Gastrocnemius medialis (tissue), 4 donors: ENCODE results near the gene MAPK8IP1. TPM values are rescaled to one million over a fixed set of nuclear protein-coding genes. Genes with fewer than 3 reads are reported as not detected.

Experiments
- ATAC-seq, 2 donors: fragments of 150-250 bp; one replicate each; pipeline ENCODE4 v1.9.1; 2016
- DNase-seq, 2 donors: peaks; one replicate each; pipeline ENCODE4 v3.0.0-alpha.2; 2019
- H3K27ac ChIP-seq, 4 donors: fragments of 200-600 bp; sonication (generic); 1 replicate in 1 of 4; 2 replicates in 3 of 4; pipeline ENCODE4 v1.5.1; 2016 to 2018; ENCODE audit warnings: mild to moderate bottlenecking in 2 of 4, moderate library complexity in 1 of 4
- H3K27me3 ChIP-seq, 3 donors: fragments of 200-600 bp; sonication (generic) in 2 of 3; 1 replicate in 1 of 3; 2 replicates in 2 of 3; pipeline versions ENCODE4 v1.5.1 to v1.6.0; 2016 to 2019; ENCODE audit warnings: mild to moderate bottlenecking in 1 of 3, moderate library complexity in 1 of 3
- H3K36me3 ChIP-seq, 2 donors: fragments of 200-600 bp; sonication (generic) in 1 of 2; one replicate each; pipeline ENCODE4 v1.5.1; 2017 to 2018
- H3K4me1 ChIP-seq, 2 donors: fragments of 200-600 bp; sonication (generic) in 1 of 2; one replicate each; pipeline ENCODE4 v1.5.1; 2016 to 2017; ENCODE audit warnings: mild to moderate bottlenecking in 2 of 2
- H3K4me3 ChIP-seq, 4 donors: fragments of 200-600 bp; sonication (generic) in 3 of 4; 1 replicate in 1 of 4; 2 replicates in 3 of 4; pipeline ENCODE4 v1.5.1; 2016 to 2019; ENCODE audit warnings: mild to moderate bottlenecking in 2 of 4
- H3K9me3 ChIP-seq, 3 donors: fragments of 200-600 bp; sonication (generic) in 2 of 3; 1 replicate in 1 of 3; 2 replicates in 2 of 3; pipeline ENCODE4 v1.5.1; 2016 to 2019
- CTCF ChIP-seq, 5 experiments: fragments of 450-650 bp in 3 of 5; fragments of 200-600 bp in 2 of 5; sonication (generic) in 2 of 5; IDR thresholded peaks in 4 of 5; conservative IDR thresholded peaks in 1 of 5; 1 replicate in 4 of 5; 2 replicates in 1 of 5; pipeline ENCODE4 v1.5.1; 2016 to 2019; ENCODE audit warnings: antibody characterized with exemption in 5 of 5, mild to moderate bottlenecking in 3 of 5, moderate library complexity in 3 of 5
- POLR2A ChIP-seq, 2 donors: fragments of 450-650 bp; IDR thresholded peaks; one replicate each; pipeline ENCODE4 v1.6.1; 2017; ENCODE audit warnings: antibody characterized with exemption in 2 of 2, mild to moderate bottlenecking in 2 of 2, moderate library complexity in 2 of 2
- in situ Hi-C, 4 donors: fragments of 200-750 bp; cut with MboI; loops; one replicate each; pipeline versions ENCODE4 v1.15.0 to v1.8.0; 2017; ENCODE audit warnings: low sequenced_read_pairs in 4 of 4
- intact Hi-C: fragments of 100-400 bp; cut with DNase I; formaldehyde crosslinking; loops from one replicate; pipeline ENCODE4 v1.15.1; 2023; ENCODE audit warnings: low total_unique reads
- total RNA-seq, 4 donors: library from RNA; depleted of rRNA; stranded (reverse); fragments of >200 nt; gene quantifications; one replicate each; pipeline versions ENCODE4 v1.1.0 to v1.2.3, GENCODE V29; 2016

Gene MAPK8IP1
- total RNA-seq, 4 donors from 2014 or later, result 1.4 to 4.0 (median 1.9) TPM

DNA sequence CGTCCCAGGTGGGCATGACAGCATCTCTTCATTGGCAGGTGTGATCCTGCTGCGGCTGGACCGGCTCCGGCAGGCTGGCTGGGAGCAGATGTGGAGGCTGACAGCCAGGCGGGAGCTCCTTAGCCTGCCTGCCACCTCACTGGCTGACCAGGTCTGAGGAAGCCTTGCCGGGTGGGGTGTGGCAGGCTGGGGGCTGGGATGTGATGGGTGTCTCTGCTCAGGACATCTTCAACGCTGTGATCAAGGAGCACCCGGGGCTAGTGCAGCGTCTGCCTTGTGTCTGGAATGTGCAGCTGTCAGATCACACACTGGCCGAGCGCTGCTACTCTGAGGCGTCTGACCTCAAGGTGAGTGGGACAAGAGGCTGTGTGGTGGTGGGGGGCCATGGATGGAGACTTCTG lies 40.5 kb downstream of the MAPK8IP1 start:
- Histone ChIP-seq H3K4me3 (no peak overlapping the region), H3K4me1 (peaks cover 9 to 10% of the 10 kb centered on the region in 2 donors), H3K27ac (no peak overlapping the region), H3K9me3 (no peaks in the 10 kb centered on the region), H3K36me3 (no peaks in the 10 kb centered on the region), H3K27me3 (peaks cover 27 to 42% (median 33%) of the 10 kb centered on the region in 3 donors)
- DNase-seq (no peak), ATAC-seq (no peak)
- intact Hi-C loops, result no loop called here
- TF ChIP-seq CTCF (IDR thresholded peaks at IDR 0.05 in 4 of 5, conservative IDR thresholded peaks at IDR 0.05 in 1 of 5), result no peak
- no peak for TF ChIP-seq POLR2A (IDR thresholded peaks at IDR 0.05)
- in situ Hi-C loops, result no loop called here

- H3K27ac ChIP-seq, result no peak overlapping the region
- H3K4me1 ChIP-seq, result peaks cover 9 to 10% of the 10 kb centered on the region in 2 donors
- DNase-seq, result no peak
- peaks cover 27 to 42% (median 32%) of the 10 kb centered on the region in 3 donors for H3K27me3 ChIP-seq
- in situ Hi-C loops, result no loop called here
- intact Hi-C loops, result no loop called here
- no peaks in the 10 kb centered on the region for H3K9me3 ChIP-seq
- H3K36me3 ChIP-seq, result no peaks in the 10 kb centered on the region
- no peak overlapping the region for H3K4me3 ChIP-seq
- TF ChIP-seq POLR2A (IDR thresholded peaks at IDR 0.05), result no peak
- no peak for TF ChIP-seq CTCF (IDR thresholded peaks at IDR 0.05 in 4 of 5, conservative IDR thresholded peaks at IDR 0.05 in 1 of 5)
- no peak for ATAC-seq
Observed at GRCh38 chr11:45926536-45927331, 41.3 kb downstream of the MAPK8IP1 start.

GRCh38 chr11:45927332-45927683 lies 41.9 kb downstream of the MAPK8IP1 start:
- Histone ChIP-seq H3K4me3 (no peak overlapping the region), H3K36me3 (no peaks in the 10 kb centered on the region), H3K9me3 (no peaks in the 10 kb centered on the region), H3K27me3 (peaks cover 23 to 38% (median 26%) of the 10 kb centered on the region in 3 donors), H3K4me1 (peaks cover 5 to 10% of the 10 kb centered on the region in 2 donors), H3K27ac (no peak overlapping the region)
- DNase-seq, result no peak
- ATAC-seq, result no peak
- in situ Hi-C loops (no loop called here), intact Hi-C loops (no loop called here)
- TF ChIP-seq POLR2A (IDR thresholded peaks at IDR 0.05), result no peak
- TF ChIP-seq CTCF (IDR thresholded peaks at IDR 0.05 in 4 of 5, conservative IDR thresholded peaks at IDR 0.05 in 1 of 5), result no peak

- intact Hi-C loops (no loop called here), in situ Hi-C loops (no loop called here)
- Histone ChIP-seq H3K4me1 (peaks cover 3 to 10% of the 10 kb centered on the region in 2 donors), H3K4me3 (no peak overlapping the region), H3K27me3 (peaks cover 17 to 33% (median 21%) of the 10 kb centered on the region in 3 donors), H3K9me3 (no peaks in the 10 kb centered on the region), H3K27ac (no peak overlapping the region), H3K36me3 (no peaks in the 10 kb centered on the region)
- ATAC-seq (no peak), DNase-seq (no peak)
- TF ChIP-seq CTCF (IDR thresholded peaks at IDR 0.05 in 4 of 5, conservative IDR thresholded peaks at IDR 0.05 in 1 of 5) (no peak), POLR2A (IDR thresholded peaks at IDR 0.05) (no peak)
Observed at GRCh38 chr11:45927684-45928413, 42.4 kb downstream of the MAPK8IP1 start.
